K562 (cell line): ENCODE measurements around the gene SREBF1. TPM values are rescaled to one million over a fixed set of nuclear protein-coding genes. Genes with fewer than 3 reads are reported as not detected.

Experiments used
- ADNP ChIP-seq: fragments of 200-800 bp; sonication (Bioruptor generic); IDR thresholded peaks from 2 replicates; pipeline ENCODE4 v1.6.1; 2016; ENCODE audit warnings: missing genetic modification characterization, missing compliant biosample characterization
- CBFA2T2 ChIP-seq: fragments of 450-650 bp; conservative IDR thresholded peaks from 2 replicates; pipeline ENCODE4 v1.6.1; 2017; ENCODE audit warnings: mild to moderate bottlenecking
- CTBP1 ChIP-seq: fragments of 450-650 bp; IDR thresholded peaks from 2 replicates; pipeline ENCODE4 v1.6.1; 2016; ENCODE audit warnings: borderline replicate concordance
- ETS2 ChIP-seq: IDR thresholded peaks from 2 replicates; pipeline ENCODE4 v1.6.1; 2016; ENCODE audit warnings: borderline replicate concordance, missing genetic modification characterization, mild to moderate bottlenecking, moderate library complexity, missing compliant biosample characterization; ENCODE audit not compliant: poor library complexity, severe bottlenecking
- FIP1L1 ChIP-seq: fragments of 200-400 bp; formaldehyde crosslinking; IDR thresholded peaks from 2 replicates; pipeline ENCODE4 v1.6.1; 2018; ENCODE audit warnings: mild to moderate bottlenecking, low read depth, low read length; ENCODE audit not compliant: poor library complexity, severe bottlenecking
- GATAD2B ChIP-seq: fragments of 450-650 bp; IDR thresholded peaks from 2 replicates; pipeline ENCODE4 v1.6.1; 2017; ENCODE audit warnings: mild to moderate bottlenecking, borderline replicate concordance
- HMGN3 ChIP-seq: IDR thresholded peaks from 2 replicates; pipeline ENCODE4 v1.6.1; 2011; ENCODE audit warnings: borderline replicate concordance, low read depth, mild to moderate bottlenecking, mixed read lengths, low read length; ENCODE audit not compliant: insufficient read length; ENCODE audit errors: extremely low read depth
- POLR2A ChIP-seq: fragments of 450-650 bp; conservative IDR thresholded peaks from 2 replicates; pipeline ENCODE4 v1.6.1; 2016
- POLR2AphosphoS5 ChIP-seq: IDR thresholded peaks from 2 replicates; pipeline ENCODE4 v1.6.1; 2011; ENCODE audit warnings: mild to moderate bottlenecking, low read depth, low read length, moderate library complexity; ENCODE audit not compliant: control insufficient read depth, insufficient read depth
- RBM14 ChIP-seq: fragments of 200-400 bp; formaldehyde crosslinking; IDR thresholded peaks from 2 replicates; pipeline ENCODE4 v1.6.1; 2018; ENCODE audit warnings: low read depth, mild to moderate bottlenecking, low read length, moderate library complexity, borderline replicate concordance; ENCODE audit not compliant: insufficient read depth
- RNF2 ChIP-seq: sonication (generic); IDR thresholded peaks from 2 replicates; pipeline ENCODE4 v1.6.1; 2016
- SOX6 ChIP-seq: fragments of 450-650 bp; IDR thresholded peaks from 2 replicates; pipeline ENCODE4 v1.6.1; 2014; ENCODE audit warnings: mild to moderate bottlenecking
- TBP ChIP-seq: optimal IDR thresholded peaks from 2 replicates; pipeline ENCODE3; 2011; ENCODE audit warnings: low read depth, low read length, improper control_type of control experiment
- TRIM24 ChIP-seq, 2 experiments: fragments of 450-650 bp; IDR thresholded peaks; 2 replicates each; pipeline ENCODE4 v1.6.1; 2016
- ZNF311 ChIP-seq: fragments of 250-450 bp; sonication (Bioruptor Pico); IDR thresholded peaks from 2 replicates; pipeline ENCODE4 v1.4.0; 2020; ENCODE audit warnings: mild to moderate bottlenecking, moderate library complexity
- ZNF707 ChIP-seq: fragments of 250-450 bp; sonication (Bioruptor Pico); conservative IDR thresholded peaks from 2 replicates; pipeline ENCODE4 v1.8.0; 2022; ENCODE audit warnings: inconsistent platforms, mild to moderate bottlenecking, moderate library complexity
- polyA plus RNA-seq, 8 experiments: library from polyadenylated mRNA; depleted of rRNA in 4 of 8; stranded (reverse) in 5 of 8; unstranded in 3 of 8; fragments of >200 nt; fragmentation: Nextera tagmentation in 2 of 8; fragmentation: Illumina TruSeq in 1 of 8; extraction: Ambion mirVana in 2 of 8; extraction: Trizol in 1 of 8; gene quantifications; 2 replicates each; pipeline versions ENCODE4 v1.2.1 to v1.2.3, GENCODE V29; 2011 to 2014; ENCODE audit warnings: inconsistent platforms in 1 of 8, missing spikeins in 1 of 8
- total RNA-seq, 7 experiments: library from RNA; depleted of rRNA in 6 of 7; stranded (reverse); fragments of >200 nt in 6 of 7; fragmentation: Illumina TruSeq in 2 of 7; extraction: Trizol in 2 of 7; gene quantifications; 2 replicates each; pipeline versions ENCODE4 v1.2.1 to v1.2.3, GENCODE V29; 2011 to 2021; ENCODE audit warnings: low replicate concordance in 1 of 7
- TF ChIP-seq, protein P1 (sequence below): fragments of 450-650 bp; IDR thresholded peaks from 2 replicates; pipeline ENCODE4 v1.6.1; 2018; ENCODE audit warnings: mild to moderate bottlenecking, low read depth; ENCODE audit not compliant: partially characterized antibody
- TF ChIP-seq, protein P2 (sequence below): sonication (generic); formaldehyde crosslinking; IDR thresholded peaks from 2 replicates; pipeline ENCODE4 v1.8.0; 2022; ENCODE audit warnings: missing genetic modification reagents, mild to moderate bottlenecking, moderate library complexity, borderline replicate concordance
- TF ChIP-seq, protein P3 (sequence below): fragments of 450-650 bp; formaldehyde crosslinking; IDR thresholded peaks from 2 replicates; pipeline ENCODE4 v1.4.0; 2020; ENCODE audit warnings: mild to moderate bottlenecking, moderate library complexity
- TF ChIP-seq, protein P4 (sequence below): fragments of 250-450 bp; sonication (Bioruptor Pico); IDR thresholded peaks from 2 replicates; pipeline ENCODE4 v1.4.0; 2020; ENCODE audit warnings: mild to moderate bottlenecking, moderate library complexity

Gene SREBF1
- total and polyA plus RNA-seq, 9 of the 15 experiments (the other 6 are each of a cell fraction or from before 2014, with no cell fraction given) = 1.6 to 169 (median 69.4) TPM

DNA sequence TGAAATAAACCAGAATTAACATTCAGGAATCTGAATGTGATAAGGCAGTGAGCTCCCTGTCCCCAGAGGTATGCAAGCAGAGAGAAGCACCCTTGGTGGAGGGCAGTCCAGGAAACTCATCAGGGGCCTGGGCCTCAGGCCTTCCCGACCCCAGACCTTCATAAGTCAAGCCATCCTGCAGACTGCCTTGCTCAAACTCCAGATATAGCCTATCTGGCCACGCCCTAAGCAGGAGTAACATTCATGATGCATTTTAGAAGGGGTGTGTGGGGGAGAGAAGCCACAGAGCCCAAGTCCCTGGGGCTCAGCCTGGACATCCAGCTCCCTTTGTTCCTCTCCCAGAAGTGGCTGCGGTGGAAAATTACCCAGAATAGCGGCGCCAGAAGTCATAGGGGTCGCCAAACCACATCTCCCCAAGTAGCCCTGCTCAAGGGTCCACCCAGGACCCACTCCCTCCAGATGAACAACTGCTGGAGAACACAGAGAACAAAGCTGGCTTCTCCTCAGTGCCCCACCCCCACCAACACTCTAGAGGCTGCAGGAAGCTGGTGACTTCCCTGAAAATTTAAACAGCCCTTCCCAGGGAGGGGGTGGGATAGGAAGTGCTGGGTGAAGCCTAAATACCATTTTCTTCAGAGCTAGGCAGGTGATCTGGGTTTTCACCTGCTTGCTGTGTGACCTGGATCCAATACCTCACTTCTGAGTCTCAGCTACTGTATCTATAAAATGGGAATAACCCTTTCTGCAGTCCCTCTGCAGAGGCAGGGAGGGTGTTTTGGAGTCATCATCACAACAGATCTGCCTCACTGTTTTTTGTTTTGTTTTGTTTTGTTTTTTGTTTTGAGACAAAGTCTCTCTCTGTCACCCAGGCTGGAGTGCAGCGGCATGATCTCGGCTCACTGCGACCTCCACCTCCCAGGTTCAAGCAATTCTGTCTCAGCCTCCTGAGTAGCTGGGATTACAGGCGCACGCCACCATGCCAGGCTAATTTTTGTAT lies 1.5 kb upstream of the SREBF1 start (continued):
- TF ChIP-seq RNF2 (peak; percentile 45; the same call in 1 of the 2 replicates), ZNF311 (CRISPR knock-in tag) (no peak), ADNP (tag) (0 out of 2 replicates have a peak, but pooled peaks have one; percentile 21), TRIM24 (IDR thresholded peaks at IDR 0.05) (no peak), CBFA2T2 (0 out of 2 replicates have a peak, but pooled peaks have one; percentile 21), RBM14 (no peak), SOX6 (peak; percentile 31; the same call in 1 of the 2 replicates), ETS2 (no peak), POLR2AphosphoS5 (peak; percentile 61; the same call in 1 of the 2 replicates), POLR2A (0 out of 2 replicates have a peak, but pooled peaks have one; percentile 10), TBP (no peak), GATAD2B (no peak), CTBP1 (0 out of 2 replicates have a peak, but pooled peaks have one; percentile 15), HMGN3 (no peak), FIP1L1 (no peak), ZNF707 (CRISPR knock-in tag) (no peak)
- TF ChIP-seq, protein P1, sequence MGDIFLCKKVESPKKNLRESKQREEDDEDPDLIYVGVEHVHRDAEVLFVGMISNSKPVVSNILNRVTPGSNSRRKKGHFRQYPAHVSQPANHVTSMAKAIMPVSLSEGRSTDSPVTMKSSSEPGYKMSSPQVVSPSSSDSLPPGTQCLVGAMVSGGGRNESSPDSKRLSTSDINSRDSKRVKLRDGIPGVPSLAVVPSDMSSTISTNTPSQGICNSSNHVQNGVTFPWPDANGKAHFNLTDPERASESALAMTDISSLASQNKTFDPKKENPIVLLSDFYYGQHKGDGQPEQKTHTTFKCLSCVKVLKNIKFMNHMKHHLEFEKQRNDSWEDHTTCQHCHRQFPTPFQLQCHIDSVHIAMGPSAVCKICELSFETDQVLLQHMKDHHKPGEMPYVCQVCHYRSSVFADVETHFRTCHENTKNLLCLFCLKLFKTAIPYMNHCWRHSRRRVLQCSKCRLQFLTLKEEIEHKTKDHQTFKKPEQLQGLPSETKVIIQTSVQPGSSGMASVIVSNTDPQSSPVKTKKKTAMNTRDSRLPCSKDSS = peak; percentile 7
- TF ChIP-seq, protein P2, sequence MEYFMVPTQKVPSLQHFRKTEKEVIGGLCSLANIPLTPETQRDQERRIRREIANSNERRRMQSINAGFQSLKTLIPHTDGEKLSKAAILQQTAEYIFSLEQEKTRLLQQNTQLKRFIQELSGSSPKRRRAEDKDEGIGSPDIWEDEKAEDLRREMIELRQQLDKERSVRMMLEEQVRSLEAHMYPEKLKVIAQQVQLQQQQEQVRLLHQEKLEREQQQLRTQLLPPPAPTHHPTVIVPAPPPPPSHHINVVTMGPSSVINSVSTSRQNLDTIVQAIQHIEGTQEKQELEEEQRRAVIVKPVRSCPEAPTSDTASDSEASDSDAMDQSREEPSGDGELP (CRISPR knock-in tag) = no peak
- TF ChIP-seq, protein P3, sequence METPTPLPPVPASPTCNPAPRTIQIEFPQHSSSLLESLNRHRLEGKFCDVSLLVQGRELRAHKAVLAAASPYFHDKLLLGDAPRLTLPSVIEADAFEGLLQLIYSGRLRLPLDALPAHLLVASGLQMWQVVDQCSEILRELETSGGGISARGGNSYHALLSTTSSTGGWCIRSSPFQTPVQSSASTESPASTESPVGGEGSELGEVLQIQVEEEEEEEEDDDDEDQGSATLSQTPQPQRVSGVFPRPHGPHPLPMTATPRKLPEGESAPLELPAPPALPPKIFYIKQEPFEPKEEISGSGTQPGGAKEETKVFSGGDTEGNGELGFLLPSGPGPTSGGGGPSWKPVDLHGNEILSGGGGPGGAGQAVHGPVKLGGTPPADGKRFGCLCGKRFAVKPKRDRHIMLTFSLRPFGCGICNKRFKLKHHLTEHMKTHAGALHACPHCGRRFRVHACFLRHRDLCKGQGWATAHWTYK (CRISPR knock-in tag) = no peak
- TF ChIP-seq, protein P4, sequence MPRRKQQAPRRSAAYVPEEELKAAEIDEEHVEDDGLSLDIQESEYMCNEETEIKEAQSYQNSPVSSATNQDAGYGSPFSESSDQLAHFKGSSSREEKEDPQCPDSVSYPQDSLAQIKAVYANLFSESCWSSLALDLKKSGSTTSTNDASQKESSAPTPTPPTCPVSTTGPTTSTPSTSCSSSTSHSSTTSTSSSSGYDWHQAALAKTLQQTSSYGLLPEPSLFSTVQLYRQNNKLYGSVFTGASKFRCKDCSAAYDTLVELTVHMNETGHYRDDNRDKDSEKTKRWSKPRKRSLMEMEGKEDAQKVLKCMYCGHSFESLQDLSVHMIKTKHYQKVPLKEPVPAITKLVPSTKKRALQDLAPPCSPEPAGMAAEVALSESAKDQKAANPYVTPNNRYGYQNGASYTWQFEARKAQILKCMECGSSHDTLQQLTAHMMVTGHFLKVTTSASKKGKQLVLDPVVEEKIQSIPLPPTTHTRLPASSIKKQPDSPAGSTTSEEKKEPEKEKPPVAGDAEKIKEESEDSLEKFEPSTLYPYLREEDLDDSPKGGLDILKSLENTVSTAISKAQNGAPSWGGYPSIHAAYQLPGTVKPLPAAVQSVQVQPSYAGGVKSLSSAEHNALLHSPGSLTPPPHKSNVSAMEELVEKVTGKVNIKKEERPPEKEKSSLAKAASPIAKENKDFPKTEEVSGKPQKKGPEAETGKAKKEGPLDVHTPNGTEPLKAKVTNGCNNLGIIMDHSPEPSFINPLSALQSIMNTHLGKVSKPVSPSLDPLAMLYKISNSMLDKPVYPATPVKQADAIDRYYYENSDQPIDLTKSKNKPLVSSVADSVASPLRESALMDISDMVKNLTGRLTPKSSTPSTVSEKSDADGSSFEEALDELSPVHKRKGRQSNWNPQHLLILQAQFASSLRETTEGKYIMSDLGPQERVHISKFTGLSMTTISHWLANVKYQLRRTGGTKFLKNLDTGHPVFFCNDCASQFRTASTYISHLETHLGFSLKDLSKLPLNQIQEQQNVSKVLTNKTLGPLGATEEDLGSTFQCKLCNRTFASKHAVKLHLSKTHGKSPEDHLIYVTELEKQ = peak; percentile 46; the same call in 1 of the 2 replicates
